Body of pancreas (tissue), 4 donors: Measurements from ENCODE around the gene NDUFB11.

Experiments used
- POLR2A ChIP-seq, 3 donors: fragments of 450-650 bp; IDR thresholded peaks; one replicate each; pipeline ENCODE4 v1.6.1; 2016; ENCODE audit warnings: antibody characterized with exemption in 3 of 3, mild to moderate bottlenecking in 2 of 3
- TF ChIP-seq, protein P1 (sequence below), 7 experiments: fragments of 450-650 bp in 4 of 7; fragments of 200-600 bp in 3 of 7; sonication (generic) in 3 of 7; IDR thresholded peaks; one replicate each; pipeline ENCODE4 v1.5.1; 2016 to 2019; ENCODE audit warnings: antibody characterized with exemption in 7 of 7

DNA sequence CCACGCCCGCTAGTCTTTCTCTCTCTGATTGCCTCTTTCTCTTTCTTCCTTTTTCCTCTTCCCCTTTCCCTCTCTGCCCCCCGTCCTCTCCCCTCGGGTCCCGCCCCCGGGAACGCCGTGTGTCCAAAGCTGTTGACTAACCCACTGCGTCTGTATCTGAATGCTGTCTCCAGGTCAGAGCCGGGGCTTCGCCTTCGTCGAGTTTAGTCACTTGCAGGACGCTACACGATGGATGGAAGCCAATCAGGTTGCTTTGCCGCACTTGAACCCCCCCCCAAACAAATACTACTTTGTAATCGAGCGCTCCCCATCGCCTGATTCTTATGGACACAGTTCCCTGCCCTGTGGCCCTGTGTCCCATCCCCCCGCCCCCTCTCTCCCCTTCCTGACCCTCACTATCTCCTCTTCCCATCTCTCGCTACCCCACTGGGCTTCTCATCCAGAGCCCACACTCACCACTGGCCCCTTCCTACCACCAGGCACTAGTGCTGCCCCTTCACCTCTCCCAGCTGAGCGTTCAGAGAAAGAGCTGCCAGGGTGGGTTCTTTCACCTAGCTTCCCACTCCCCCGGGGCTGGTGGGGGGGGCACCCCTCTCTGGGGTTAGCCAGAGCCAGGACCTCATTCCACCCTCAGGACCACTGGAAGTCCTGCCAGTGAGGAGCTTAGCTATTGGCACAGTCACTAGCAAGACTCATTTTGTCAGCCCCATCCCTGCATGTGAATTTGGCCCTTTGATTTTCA is 30.5 kb upstream of the NDUFB11 start:
- TF ChIP-seq, protein P1, sequence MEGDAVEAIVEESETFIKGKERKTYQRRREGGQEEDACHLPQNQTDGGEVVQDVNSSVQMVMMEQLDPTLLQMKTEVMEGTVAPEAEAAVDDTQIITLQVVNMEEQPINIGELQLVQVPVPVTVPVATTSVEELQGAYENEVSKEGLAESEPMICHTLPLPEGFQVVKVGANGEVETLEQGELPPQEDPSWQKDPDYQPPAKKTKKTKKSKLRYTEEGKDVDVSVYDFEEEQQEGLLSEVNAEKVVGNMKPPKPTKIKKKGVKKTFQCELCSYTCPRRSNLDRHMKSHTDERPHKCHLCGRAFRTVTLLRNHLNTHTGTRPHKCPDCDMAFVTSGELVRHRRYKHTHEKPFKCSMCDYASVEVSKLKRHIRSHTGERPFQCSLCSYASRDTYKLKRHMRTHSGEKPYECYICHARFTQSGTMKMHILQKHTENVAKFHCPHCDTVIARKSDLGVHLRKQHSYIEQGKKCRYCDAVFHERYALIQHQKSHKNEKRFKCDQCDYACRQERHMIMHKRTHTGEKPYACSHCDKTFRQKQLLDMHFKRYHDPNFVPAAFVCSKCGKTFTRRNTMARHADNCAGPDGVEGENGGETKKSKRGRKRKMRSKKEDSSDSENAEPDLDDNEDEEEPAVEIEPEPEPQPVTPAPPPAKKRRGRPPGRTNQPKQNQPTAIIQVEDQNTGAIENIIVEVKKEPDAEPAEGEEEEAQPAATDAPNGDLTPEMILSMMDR (IDR thresholded peaks at IDR 0.05): no peak
- no peak for TF ChIP-seq POLR2A (IDR thresholded peaks at IDR 0.05)
